GM12892 (cell line): ENCODE data around the gene LDLRAD3.

Source experiments
- POLR2A ChIP-seq: IDR thresholded peaks from 2 replicates; pipeline ENCODE4 v1.6.1; 2011; ENCODE audit warnings: low read depth, low read length, control low read depth
- POLR2AphosphoS5 ChIP-seq: IDR thresholded peaks from 2 replicates; pipeline ENCODE4 v1.6.1; 2011; ENCODE audit warnings: low read depth, low read length, control low read depth
- TAF1 ChIP-seq: IDR thresholded peaks from 2 replicates; pipeline ENCODE4 v1.6.1; 2011; ENCODE audit warnings: low read depth, mild to moderate bottlenecking, control low read depth, low read length, borderline replicate concordance

DNA sequence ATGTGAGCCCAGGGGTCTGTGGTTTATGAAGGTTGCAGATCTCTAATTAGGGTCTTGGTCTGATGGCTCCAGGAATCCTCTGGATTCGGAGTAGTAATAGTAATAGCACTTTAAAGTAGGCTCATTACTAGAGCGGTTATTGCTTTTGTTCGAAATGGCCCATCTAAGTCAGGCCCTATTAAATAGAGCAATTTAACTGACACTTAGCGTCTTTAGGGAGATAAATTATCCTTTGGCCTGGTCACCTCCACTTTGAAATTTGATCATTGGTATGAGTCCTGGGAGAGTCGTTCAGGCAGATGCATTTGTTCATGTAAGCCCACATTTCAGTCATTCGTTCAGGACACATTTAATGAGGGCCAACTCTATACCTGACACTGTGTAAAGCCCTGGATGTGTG, 54.8 kb downstream of the LDLRAD3 start:
- TF ChIP-seq POLR2A (no peak), POLR2AphosphoS5 (no peak), TAF1 (no peak)
